GM12878 (cell line): ENCODE measurements around the gene MAP3K5. TPM values are rescaled to one million over a fixed set of nuclear protein-coding genes. Genes with fewer than 3 reads are reported as not detected.
A peak's percentile ranks its signal among the peaks of the same experiment; 100 is the strongest.

Source experiments
- ATAC-seq: fragments of 200-7000 bp; cut with Tn5 transposase; 3 replicates; pipeline ENCODE4 v1.9.1; 2020; ENCODE audit warnings: mild to moderate bottlenecking, moderate library complexity
- BruUV-seq: library from RNA; stranded (reverse); fragments of 400-500 nt; replicated peaks from 2 replicates; lab custom pipeline; 2021; lab: Mats Ljungman, UMichigan
- CTCF ChIA-PET: fragments of 300-600 bp; sonication (Branson Sonifier 250); formaldehyde crosslinking; extraction: SDS; loops from one replicate; lab custom pipeline; 2021; ENCODE audit warnings: inconsistent platforms; lab: Yijun Ruan, JAX
- POLR2A ChIA-PET: fragments of 350-600 bp; formaldehyde crosslinking; extraction: SDS; loops from one replicate; lab custom pipeline; 2021; ENCODE audit warnings: inconsistent platforms; lab: Charles Lee
- RAD21 ChIA-PET: fragments of 300-600 bp; sonication (Branson Sonifier 250); formaldehyde crosslinking; loops from one replicate; lab custom pipeline; 2023; ENCODE audit warnings: antibody characterized with exemption; ENCODE audit not compliant: unreplicated experiment; lab: Charles Lee
- SMC1A ChIA-PET: fragments of 300-600 bp; sonication (Branson Sonifier 250); formaldehyde crosslinking; loops from one replicate; lab custom pipeline; 2023; ENCODE audit not compliant: unreplicated experiment, uncharacterized antibody; lab: Charles Lee
- DNase-seq: peaks from one replicate; pipeline ENCODE4 v3.0.0-alpha.2; 2011; ENCODE audit warnings: low read depth, low spot score
- FAIRE-seq: peaks from 3 replicates; lab custom pipeline; 2011; peaks lifted over from hg19 to GRCh38; lab: Jason Lieb, UNC
- H2AFZ ChIP-seq: 2 replicates; pipeline ENCODE4 v1.6.0; 2011; ENCODE audit warnings: low read depth, low read length, control low read depth; ENCODE audit not compliant: control insufficient read depth
- H3K27ac ChIP-seq: 2 replicates; pipeline ENCODE4 v1.5.1; 2011; ENCODE audit warnings: control low read depth; ENCODE audit not compliant: control insufficient read depth, insufficient read depth
- H3K27me3 ChIP-seq, 2 experiments: replicated peaks in 1 of 2; 2 replicates each; pipeline versions ENCODE4 v1.6.0 to v1.6.1; 2011; ENCODE audit warnings: low read length in 1 of 2; ENCODE audit not compliant: control insufficient read depth in 2 of 2, insufficient read depth in 2 of 2
- H3K36me3 ChIP-seq, 2 experiments: 2 replicates each; pipeline ENCODE4 v1.5.1; 2011; ENCODE audit warnings: low read length in 1 of 2; ENCODE audit not compliant: control insufficient read depth in 2 of 2, insufficient read depth in 2 of 2
- H3K4me1 ChIP-seq: 2 replicates; pipeline ENCODE4 v1.6.1; 2011; ENCODE audit warnings: mild to moderate bottlenecking, low read length, moderate library complexity, mixed read lengths; ENCODE audit not compliant: control insufficient read depth, insufficient read depth
- H3K4me2 ChIP-seq: 2 replicates; pipeline ENCODE4 v1.6.0; 2011; ENCODE audit warnings: control low read depth; ENCODE audit not compliant: control insufficient read depth, insufficient read depth
- H3K4me3 ChIP-seq: fragments of 200-600 bp; sonication (generic); 2 replicates; pipeline ENCODE4 v1.5.1; 2016
- H3K79me2 ChIP-seq: 2 replicates; pipeline ENCODE4 v1.6.0; 2011; ENCODE audit warnings: low read length; ENCODE audit not compliant: control insufficient read depth, insufficient read depth
- H3K9ac ChIP-seq: 2 replicates; pipeline ENCODE4 v1.8.0; 2011; ENCODE audit warnings: low read length, control low read depth, mixed read lengths; ENCODE audit not compliant: control insufficient read depth, insufficient read depth
- H3K9me3 ChIP-seq: replicated peaks from 3 replicates; pipeline ENCODE4 v1.5.1; 2011; ENCODE audit warnings: mild to moderate bottlenecking, low read length; ENCODE audit not compliant: control insufficient read depth, insufficient read depth
- H4K20me1 ChIP-seq: 2 replicates; pipeline ENCODE4 v1.6.0; 2011; ENCODE audit not compliant: control insufficient read depth, insufficient read depth
- CEBPB ChIP-seq, 2 experiments: fragments of 150-350 bp in 1 of 2; IDR thresholded peaks; 2 replicates each; pipeline ENCODE4 v1.6.1; 2012 to 2014; ENCODE audit warnings: low read depth in 2 of 2, low read length in 2 of 2, borderline replicate concordance in 1 of 2, inconsistent platforms in 1 of 2
- CREM ChIP-seq: IDR thresholded peaks from 2 replicates; pipeline ENCODE4 v1.6.1; 2014; ENCODE audit warnings: antibody characterized with exemption, low read depth
- FOXM1 ChIP-seq: IDR thresholded peaks from 2 replicates; pipeline ENCODE4 v1.6.1; 2012; ENCODE audit warnings: low read depth, mild to moderate bottlenecking, inconsistent platforms, low read length, moderate library complexity
- GATAD2B ChIP-seq: fragments of 450-650 bp; conservative IDR thresholded peaks from 2 replicates; pipeline ENCODE4 v1.6.1; 2017; ENCODE audit warnings: low read depth, mild to moderate bottlenecking, moderate library complexity
- JUND ChIP-seq: IDR thresholded peaks from 2 replicates; pipeline ENCODE4 v1.6.1; 2012; ENCODE audit warnings: low read depth, mild to moderate bottlenecking, low read length, improper control_type of control experiment, moderate library complexity
- KAT2A ChIP-seq: conservative IDR thresholded peaks from 2 replicates; pipeline ENCODE4 v1.6.1; 2011; ENCODE audit warnings: low read depth, low read length; ENCODE audit not compliant: control insufficient read depth
- MEF2A ChIP-seq: IDR thresholded peaks from 2 replicates; pipeline ENCODE4 v1.6.1; 2011; ENCODE audit warnings: low read depth, mild to moderate bottlenecking, low read length, moderate library complexity; ENCODE audit not compliant: insufficient read depth
- NFIC ChIP-seq: IDR thresholded peaks from 2 replicates; pipeline ENCODE4 v1.6.1; 2012; ENCODE audit warnings: low read depth, mild to moderate bottlenecking, inconsistent platforms, low read length, moderate library complexity
- NR2C2 ChIP-seq: IDR thresholded peaks from 2 replicates; pipeline ENCODE4 v1.6.1; 2011; ENCODE audit warnings: borderline replicate concordance, low read depth; ENCODE audit not compliant: control insufficient read depth, insufficient read length
- RFX5 ChIP-seq: IDR thresholded peaks from 2 replicates; pipeline ENCODE4 v1.6.1; 2011; ENCODE audit warnings: low read depth, low read length, improper control_type of control experiment
- RUNX3 ChIP-seq: IDR thresholded peaks from 2 replicates; pipeline ENCODE4 v1.6.1; 2012; ENCODE audit warnings: low read length, inconsistent platforms
- SMAD1 ChIP-seq: fragments of 450-650 bp; IDR thresholded peaks from 2 replicates; pipeline ENCODE4 v1.6.1; 2018; ENCODE audit warnings: mild to moderate bottlenecking, low read depth; ENCODE audit not compliant: partially characterized antibody
- SMC3 ChIP-seq: IDR thresholded peaks from 2 replicates; pipeline ENCODE4 v1.6.1; 2011; ENCODE audit warnings: low read length, improper control_type of control experiment, borderline replicate concordance
- ZNF207 ChIP-seq: fragments of 450-650 bp; IDR thresholded peaks from 2 replicates; pipeline ENCODE4 v1.6.1; 2014; ENCODE audit warnings: antibody characterized with exemption, mild to moderate bottlenecking, borderline replicate concordance
- ZZZ3 ChIP-seq: IDR thresholded peaks from 2 replicates; pipeline ENCODE4 v1.6.1; 2011; ENCODE audit warnings: low read depth; ENCODE audit not compliant: control insufficient read depth, insufficient read length
- WGBS: methylation state at CpG from one replicate; pipeline ENCODE4 v1.1.6; 2016; ENCODE audit warnings: low lambda C conversion rate; ENCODE audit not compliant: insufficient replicate concordance, insufficient coverage; ENCODE audit errors: missing lambda C conversion rate; 5-methylcytosine and 5-hydroxymethylcytosine counted together
- in situ Hi-C: fragments of 300-500 bp; cut with MboI; formaldehyde crosslinking; loops from 9 replicates; pipeline ENCODE4 v1.14.3; 2018; ENCODE audit warnings: mixed read lengths
- intact Hi-C: fragments of 100-400 bp; cut with micrococcal nuclease; formaldehyde crosslinking; loops from one replicate; pipeline ENCODE4 v1.14.2; 2022; ENCODE audit not compliant: unreplicated experiment
- polyA plus RNA-seq, 11 experiments: library from polyadenylated mRNA; depleted of rRNA in 4 of 11; unstranded in 6 of 11; stranded (reverse) in 5 of 11; fragments of >200 nt; fragmentation: Nextera tagmentation in 4 of 11; fragmentation: Illumina TruSeq in 1 of 11; extraction: Ambion mirVana in 4 of 11; extraction: Trizol in 1 of 11; gene quantifications; 1 replicate in 1 of 11; 2 replicates in 10 of 11; pipeline versions ENCODE4 v1.2.1 to v1.2.3, GENCODE V29; 2011 to 2016; ENCODE audit warnings: inconsistent platforms in 2 of 11, missing spikeins in 2 of 11, low read depth in 1 of 11
- total RNA-seq, 4 experiments: library from RNA; depleted of rRNA in 3 of 4; stranded (reverse); fragments of >200 nt in 3 of 4; fragmentation: Illumina TruSeq in 1 of 4; extraction: Trizol in 1 of 4; gene quantifications; 2 replicates each; pipeline versions ENCODE4 v1.2.1 to v1.2.3, GENCODE V29; 2013 to 2021
- TF ChIP-seq, protein P1 (sequence below): IDR thresholded peaks from 2 replicates; pipeline ENCODE4 v1.6.1; 2012; ENCODE audit warnings: low read depth, low read length, improper control_type of control experiment
- TF ChIP-seq, protein P2 (sequence below): fragments of 150-350 bp; IDR thresholded peaks from 2 replicates; pipeline ENCODE4 v1.6.1; 2014; ENCODE audit warnings: mild to moderate bottlenecking, low read depth, low read length
- TF ChIP-seq, protein P3 (sequence below): fragments of 450-650 bp; IDR thresholded peaks from 2 replicates; pipeline ENCODE4 v1.6.1; 2017; ENCODE audit warnings: mild to moderate bottlenecking

MAP3K5 gene
- total and polyA plus RNA-seq, 10 of the 15 experiments (the other 5 are each of a cell fraction or from before 2014, with no cell fraction given): 5.4 to 34.3 (median 26.4) TPM

DNA sequence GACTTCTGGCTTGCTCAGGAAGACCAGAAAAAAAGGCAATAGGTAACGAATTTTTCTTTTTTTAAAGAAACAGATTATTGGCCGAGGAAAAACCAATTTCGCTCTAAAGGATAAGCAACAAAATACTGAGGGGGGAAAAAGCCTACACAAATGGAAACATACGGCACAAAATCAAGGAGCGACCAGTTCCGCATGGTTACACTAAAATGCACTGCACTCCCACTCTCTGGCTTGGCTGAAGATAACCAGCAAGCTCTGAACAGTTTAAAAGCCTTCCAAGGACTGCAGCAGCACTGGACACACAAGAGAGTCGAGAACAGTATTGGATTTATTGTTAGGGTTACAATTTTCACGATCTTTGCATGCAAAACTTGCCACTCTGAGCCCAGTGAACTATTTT, 241.2 kb downstream of the MAP3K5 start (continued):
- TF ChIP-seq KAT2A (no peak), CEBPB (IDR thresholded peaks at IDR 0.05; ENCODE audit: borderline replicate concordance in 1 of 2, low read depth in 2 of 2, low read length in 2 of 2) (no peak), JUND (no peak), FOXM1 (no peak)
- TF ChIP-seq, protein P1, sequence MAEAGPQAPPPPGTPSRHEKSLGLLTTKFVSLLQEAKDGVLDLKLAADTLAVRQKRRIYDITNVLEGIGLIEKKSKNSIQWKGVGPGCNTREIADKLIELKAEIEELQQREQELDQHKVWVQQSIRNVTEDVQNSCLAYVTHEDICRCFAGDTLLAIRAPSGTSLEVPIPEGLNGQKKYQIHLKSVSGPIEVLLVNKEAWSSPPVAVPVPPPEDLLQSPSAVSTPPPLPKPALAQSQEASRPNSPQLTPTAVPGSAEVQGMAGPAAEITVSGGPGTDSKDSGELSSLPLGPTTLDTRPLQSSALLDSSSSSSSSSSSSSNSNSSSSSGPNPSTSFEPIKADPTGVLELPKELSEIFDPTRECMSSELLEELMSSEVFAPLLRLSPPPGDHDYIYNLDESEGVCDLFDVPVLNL: no peak

DNA sequence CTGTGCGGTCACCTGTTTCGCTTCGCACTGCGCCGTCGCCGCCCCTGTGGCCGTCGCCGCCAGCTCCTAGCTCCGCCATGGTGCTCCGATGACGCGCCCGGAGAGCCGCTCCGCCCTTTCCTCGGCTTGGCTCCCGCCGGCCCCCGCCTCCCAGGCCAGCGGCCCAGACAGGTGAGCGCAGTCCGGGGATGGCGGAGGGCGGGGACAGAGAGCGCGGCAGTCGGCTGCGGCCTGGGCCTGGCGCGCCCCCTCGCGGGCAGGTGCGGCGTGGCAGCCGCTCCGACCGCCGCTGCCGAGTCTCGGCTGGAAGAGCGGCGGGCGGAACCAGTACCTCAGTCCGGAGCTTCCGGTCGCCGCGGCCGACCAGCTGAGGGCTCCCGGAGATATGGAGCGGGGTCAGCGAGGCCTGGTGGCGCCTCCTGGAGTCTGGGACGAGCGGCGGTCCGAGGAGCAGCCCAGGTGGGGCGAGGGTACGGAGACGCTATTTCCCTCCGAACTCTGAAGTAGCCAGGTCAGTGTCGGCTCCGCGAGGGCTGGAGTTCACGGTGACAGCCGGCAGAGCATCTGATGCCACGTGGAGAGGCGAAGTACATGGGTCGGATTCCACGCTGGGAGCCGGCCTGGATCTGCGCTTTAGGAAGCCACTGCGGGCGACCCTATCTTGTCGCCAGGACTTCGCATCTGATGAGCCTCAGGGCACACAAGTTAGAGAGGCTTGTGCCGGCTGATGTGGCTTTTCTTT, 241.8 kb downstream of the MAP3K5 start, which contains the start of gene MAP7:
Gene MAP7, minus strand, starts transcription at position 93 of the 742 bp plus-strand sequence. Its CDS starts 14 bp downstream, at position 79.
- Histone ChIP-seq H3K9ac (no peak within 1 kb of the TSS), H3K36me3 (peaks cover 0 to 3% of the 10 kb centered on the region in 2 experiments; a peak in 2 of 4 replicates), H3K4me3 (peak within 1 kb of the TSS; percentile 70), H3K4me1 (peaks cover 9% of the 10 kb centered on the region; the same call in 1 of the 2 replicates), H4K20me1 (no peaks in the 10 kb centered on the region; the same call in 1 of the 2 replicates), H3K27me3 (peaks cover 0 to 7% of the 10 kb centered on the region in 2 experiments; a peak in 3 of 4 replicates), H3K4me2 (peak within 1 kb of the TSS; percentile 70), H2AFZ (peak within 1 kb of the TSS; percentile 37; the same call in 1 of the 2 replicates), H3K9me3 (no peaks in the 10 kb centered on the region), H3K79me2 (no peaks in the 10 kb centered on the region), H3K27ac (no peak within 1 kb of the TSS)
- in situ Hi-C loops: no loop called here
- RAD21 ChIA-PET: no interaction called here
- FAIRE-seq: no peak
- intact Hi-C loops: no loop called here
- under 1% methylated on average over 70 of the region's 79 CpGs for whole genome bisulfite sequencing
- peak; percentile 75 for ATAC-seq
- SMC1A ChIA-PET: no interaction called here
- no peak for DNase-seq
- BruUV-seq: no TSS peak
- POLR2A ChIA-PET: no interaction called here
- CTCF ChIA-PET: interaction anchor here (0.6 to 1.2 kb wide), 2 partner anchors 27 to 1305 kb away, joined by 3 read pairs; no protein-coding TSS in a partner anchor
- TF ChIP-seq GATAD2B (peak; percentile 83), NR2C2 (no peak), RUNX3 (peak; percentile 44; the same call in 1 of the 2 replicates), KAT2A (no peak), MEF2A (no peak), SMAD1 (no peak), RFX5 (no peak), ZNF207 (no peak), CREM (no peak), ZZZ3 (no peak), NFIC (no peak), SMC3 (peak; percentile 24; the same call in 1 of the 2 replicates)
- TF ChIP-seq, protein P2, sequence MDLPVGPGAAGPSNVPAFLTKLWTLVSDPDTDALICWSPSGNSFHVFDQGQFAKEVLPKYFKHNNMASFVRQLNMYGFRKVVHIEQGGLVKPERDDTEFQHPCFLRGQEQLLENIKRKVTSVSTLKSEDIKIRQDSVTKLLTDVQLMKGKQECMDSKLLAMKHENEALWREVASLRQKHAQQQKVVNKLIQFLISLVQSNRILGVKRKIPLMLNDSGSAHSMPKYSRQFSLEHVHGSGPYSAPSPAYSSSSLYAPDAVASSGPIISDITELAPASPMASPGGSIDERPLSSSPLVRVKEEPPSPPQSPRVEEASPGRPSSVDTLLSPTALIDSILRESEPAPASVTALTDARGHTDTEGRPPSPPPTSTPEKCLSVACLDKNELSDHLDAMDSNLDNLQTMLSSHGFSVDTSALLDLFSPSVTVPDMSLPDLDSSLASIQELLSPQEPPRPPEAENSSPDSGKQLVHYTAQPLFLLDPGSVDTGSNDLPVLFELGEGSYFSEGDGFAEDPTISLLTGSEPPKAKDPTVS: no peak
- TF ChIP-seq, protein P3, sequence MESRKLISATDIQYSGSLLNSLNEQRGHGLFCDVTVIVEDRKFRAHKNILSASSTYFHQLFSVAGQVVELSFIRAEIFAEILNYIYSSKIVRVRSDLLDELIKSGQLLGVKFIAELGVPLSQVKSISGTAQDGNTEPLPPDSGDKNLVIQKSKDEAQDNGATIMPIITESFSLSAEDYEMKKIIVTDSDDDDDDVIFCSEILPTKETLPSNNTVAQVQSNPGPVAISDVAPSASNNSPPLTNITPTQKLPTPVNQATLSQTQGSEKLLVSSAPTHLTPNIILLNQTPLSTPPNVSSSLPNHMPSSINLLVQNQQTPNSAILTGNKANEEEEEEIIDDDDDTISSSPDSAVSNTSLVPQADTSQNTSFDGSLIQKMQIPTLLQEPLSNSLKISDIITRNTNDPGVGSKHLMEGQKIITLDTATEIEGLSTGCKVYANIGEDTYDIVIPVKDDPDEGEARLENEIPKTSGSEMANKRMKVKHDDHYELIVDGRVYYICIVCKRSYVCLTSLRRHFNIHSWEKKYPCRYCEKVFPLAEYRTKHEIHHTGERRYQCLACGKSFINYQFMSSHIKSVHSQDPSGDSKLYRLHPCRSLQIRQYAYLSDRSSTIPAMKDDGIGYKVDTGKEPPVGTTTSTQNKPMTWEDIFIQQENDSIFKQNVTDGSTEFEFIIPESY: peak; percentile 74; the same call in 1 of the 2 replicates
